Stimulated activated naive CD8-positive, alpha-beta T cell treated with anti-CD3 and anti-CD28 coated beads, Interleukin-15, Interleukin-2, amounts not matched to agents 100 ng/mL and 50 ng/mL, for 24 hours (primary cell): Measurements from ENCODE around the gene GNL3.

Experiments
- H3K27ac Mint-ChIP-seq: one replicate; pipeline ENCODE4 v1.8.0; 2021; ENCODE audit warnings: mild to moderate bottlenecking, mixed read lengths
- H3K27me3 Mint-ChIP-seq: one replicate; pipeline ENCODE4 v1.8.0; 2021; ENCODE audit warnings: mixed read lengths
- H3K36me3 Mint-ChIP-seq: one replicate; pipeline ENCODE4 v1.8.0; 2021; ENCODE audit warnings: low read depth, mixed read lengths
- H3K4me1 Mint-ChIP-seq: one replicate; pipeline ENCODE4 v1.8.0; 2021; ENCODE audit warnings: low read depth, mixed read lengths
- H3K4me3 Mint-ChIP-seq: one replicate; pipeline ENCODE4 v1.8.0; 2021; ENCODE audit warnings: mild to moderate bottlenecking, mixed read lengths
- H3K9me3 Mint-ChIP-seq: one replicate; pipeline ENCODE4 v1.8.0; 2021; ENCODE audit warnings: mixed read lengths

GNL3 gene

GRCh38 chr3:52679199-52679538 is 6.7 kb upstream of the GNL3 start:
- peaks cover 51% of the 10 kb centered on the region for H3K4me1 Mint-ChIP-seq
- no peaks in the 10 kb centered on the region for H3K9me3 Mint-ChIP-seq
- H3K27ac Mint-ChIP-seq, result peak overlapping the region; percentile 64
- no peak overlapping the region for H3K4me3 Mint-ChIP-seq
- H3K36me3 Mint-ChIP-seq, result peaks cover 62% of the 10 kb centered on the region
- no peaks in the 10 kb centered on the region for H3K27me3 Mint-ChIP-seq

- Mint-ChIP-seq H3K36me3 (peaks cover 67% of the 10 kb centered on the region), H3K27me3 (no peaks in the 10 kb centered on the region), H3K27ac (peak overlapping the region; percentile 87), H3K4me1 (peaks cover 58% of the 10 kb centered on the region), H3K4me3 (no peak overlapping the region), H3K9me3 (no peaks in the 10 kb centered on the region)
Measured at GRCh38 chr3:52679811-52680210, 6.0 kb upstream of the GNL3 start.

DNA sequence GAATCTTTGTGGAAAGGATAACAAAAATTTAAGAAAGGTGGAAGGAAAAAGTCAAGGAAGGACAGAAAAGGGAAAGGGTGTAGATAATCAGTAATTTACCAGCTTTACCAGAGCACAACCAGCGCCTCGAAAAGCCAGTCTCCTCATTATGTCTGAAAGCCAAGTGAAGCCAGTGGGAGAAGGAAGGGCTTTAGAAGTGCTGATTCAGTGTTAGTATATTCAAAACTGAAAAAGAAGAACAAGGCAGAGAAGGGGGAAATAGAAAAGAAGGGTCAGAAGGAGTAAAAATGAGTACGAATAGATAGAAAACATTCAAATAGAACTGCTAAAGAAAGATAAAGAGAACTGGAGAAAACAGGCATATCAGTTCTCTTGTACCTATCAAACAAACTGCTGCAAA is 4.2 kb upstream of the GNL3 start:
- Mint-ChIP-seq H3K27ac (peak overlapping the region; percentile 87), H3K36me3 (peaks cover 62% of the 10 kb centered on the region), H3K27me3 (no peaks in the 10 kb centered on the region), H3K9me3 (no peaks in the 10 kb centered on the region), H3K4me1 (peaks cover 67% of the 10 kb centered on the region), H3K4me3 (peak overlapping the region; percentile 59)

DNA sequence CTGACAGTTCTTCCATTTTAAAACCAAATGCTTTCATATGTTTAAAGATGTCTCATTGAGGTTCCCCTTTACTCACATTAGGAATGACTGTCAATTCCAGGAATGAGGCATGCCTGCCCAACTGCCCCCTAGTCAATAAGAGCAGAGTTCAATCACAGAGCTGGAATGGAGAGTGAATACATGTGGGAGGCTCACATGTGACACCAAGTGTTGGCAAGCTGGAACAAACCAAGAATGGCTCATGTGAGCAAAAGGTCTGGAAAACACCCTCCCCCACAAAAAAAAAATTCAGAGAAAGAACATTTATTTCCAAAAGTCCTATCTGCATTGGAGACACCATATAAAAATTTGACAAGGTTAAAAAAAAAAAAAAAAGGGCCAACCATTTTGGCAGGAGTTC is 3.8 kb upstream of the GNL3 start:
- H3K4me1 Mint-ChIP-seq, result peaks cover 68% of the 10 kb centered on the region
- no peaks in the 10 kb centered on the region for H3K9me3 Mint-ChIP-seq
- H3K4me3 Mint-ChIP-seq, result peak overlapping the region; percentile 59
- peak overlapping the region; percentile 87 for H3K27ac Mint-ChIP-seq
- no peaks in the 10 kb centered on the region for H3K27me3 Mint-ChIP-seq
- H3K36me3 Mint-ChIP-seq, result peaks cover 62% of the 10 kb centered on the region

DNA sequence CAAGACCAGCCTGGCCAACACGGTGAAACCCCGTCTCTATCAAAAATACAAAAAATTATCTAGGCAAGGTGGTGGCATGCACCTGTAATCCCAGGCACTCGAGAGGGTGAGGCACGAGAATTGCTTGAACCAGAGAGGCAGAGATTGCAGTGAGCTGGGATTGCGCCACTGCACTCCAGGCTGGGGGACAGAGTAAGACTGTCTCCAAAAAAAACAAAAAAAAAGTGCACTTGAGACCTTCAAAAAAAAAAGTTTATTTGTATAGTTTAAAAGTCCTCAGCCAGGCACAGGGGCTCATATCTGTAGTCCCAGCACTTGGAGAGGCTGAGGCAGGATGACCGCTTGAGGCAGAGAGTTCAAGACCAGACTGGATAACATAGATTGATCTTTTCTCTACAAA is 2.2 kb upstream of the GNL3 start:
- Mint-ChIP-seq H3K27me3 (no peaks in the 10 kb centered on the region), H3K27ac (peak overlapping the region; percentile 12), H3K9me3 (no peaks in the 10 kb centered on the region), H3K4me3 (no peak overlapping the region), H3K4me1 (peaks cover 84% of the 10 kb centered on the region), H3K36me3 (peaks cover 68% of the 10 kb centered on the region)

DNA sequence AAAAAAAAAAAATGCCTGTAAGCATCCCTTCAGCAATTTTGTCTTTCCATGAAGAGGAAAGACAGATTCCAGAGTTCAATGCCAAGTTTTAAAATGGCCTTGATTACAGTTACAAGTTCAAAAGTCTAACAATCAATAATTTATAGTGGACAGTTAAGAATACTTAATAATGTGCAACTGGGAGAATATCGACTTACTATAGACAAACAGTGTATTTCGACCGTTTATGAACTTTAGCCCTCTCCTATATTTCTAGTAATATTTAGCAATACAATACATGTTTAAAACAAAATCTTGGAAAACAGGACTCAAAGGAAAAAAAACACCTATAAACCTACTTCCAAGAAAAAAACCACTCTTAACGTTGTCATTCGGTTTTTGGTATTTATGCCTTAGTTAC is 1.6 kb upstream of the GNL3 start:
- peaks cover 85% of the 10 kb centered on the region for H3K4me1 Mint-ChIP-seq
- no peaks in the 10 kb centered on the region for H3K27me3 Mint-ChIP-seq
- H3K4me3 Mint-ChIP-seq, result peak overlapping the region; percentile 95
- H3K9me3 Mint-ChIP-seq, result no peaks in the 10 kb centered on the region
- peak overlapping the region; percentile 97 for H3K27ac Mint-ChIP-seq
- peaks cover 68% of the 10 kb centered on the region for H3K36me3 Mint-ChIP-seq

DNA sequence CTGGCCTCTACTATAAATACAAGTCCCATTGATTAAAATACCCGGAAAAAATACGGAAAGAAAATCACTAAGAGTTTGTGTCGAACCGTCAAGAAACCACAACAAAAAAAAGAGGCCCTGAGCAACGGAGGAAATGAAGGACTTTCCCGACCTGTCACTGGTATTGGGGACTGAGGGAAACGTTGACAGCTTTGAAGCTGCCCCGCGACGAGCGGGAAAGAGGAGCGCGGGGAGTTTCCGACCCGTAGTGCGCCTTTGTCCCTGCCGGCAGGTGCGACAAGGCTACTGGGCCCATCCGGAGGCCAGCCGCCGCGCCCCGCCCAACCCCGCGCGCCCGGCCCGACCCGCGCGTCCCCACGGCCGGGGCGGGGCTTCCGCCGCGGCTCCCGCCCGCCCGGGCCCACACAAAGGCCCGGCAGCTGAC is 535 bp upstream of the GNL3 start:
- Mint-ChIP-seq H3K9me3 (no peaks in the 10 kb centered on the region), H3K4me1 (peaks cover 86% of the 10 kb centered on the region), H3K27me3 (no peaks in the 10 kb centered on the region), H3K4me3 (peak overlapping the region; percentile 95), H3K36me3 (peaks cover 68% of the 10 kb centered on the region), H3K27ac (peak overlapping the region; percentile 97)

DNA sequence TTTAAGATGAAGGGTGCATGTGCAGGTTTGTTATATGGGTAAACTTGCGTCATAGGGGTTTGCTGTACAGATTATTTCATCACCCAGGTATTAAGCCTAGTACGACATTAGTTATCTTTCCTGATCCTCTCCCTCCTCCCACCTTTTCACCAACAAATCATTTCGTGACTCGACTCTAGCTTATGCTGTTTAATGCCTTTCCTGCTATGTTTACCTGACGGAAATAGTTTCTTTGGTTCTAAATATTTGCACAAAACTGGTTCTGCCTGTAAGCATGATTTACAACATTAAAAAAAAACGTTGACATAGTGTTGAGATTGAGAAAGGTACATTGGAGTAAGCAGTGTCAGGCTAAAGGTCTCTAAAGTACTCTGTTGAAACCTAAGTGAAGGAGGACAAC is 2.4 kb downstream of the GNL3 start:
- H3K27ac Mint-ChIP-seq, result peak overlapping the region; percentile 100
- peaks cover 85% of the 10 kb centered on the region for H3K4me1 Mint-ChIP-seq
- H3K36me3 Mint-ChIP-seq, result peaks cover 77% of the 10 kb centered on the region
- no peaks in the 10 kb centered on the region for H3K9me3 Mint-ChIP-seq
- H3K27me3 Mint-ChIP-seq, result no peaks in the 10 kb centered on the region
- peak overlapping the region; percentile 100 for H3K4me3 Mint-ChIP-seq

- H3K27me3 Mint-ChIP-seq, result no peaks in the 10 kb centered on the region
- peaks cover 82% of the 10 kb centered on the region for H3K4me1 Mint-ChIP-seq
- no peaks in the 10 kb centered on the region for H3K9me3 Mint-ChIP-seq
- peaks cover 86% of the 10 kb centered on the region for H3K36me3 Mint-ChIP-seq
- H3K4me3 Mint-ChIP-seq, result peak overlapping the region; percentile 100
- peak overlapping the region; percentile 100 for H3K27ac Mint-ChIP-seq
Measured at GRCh38 chr3:52689151-52689550, 3.3 kb downstream of the GNL3 start.

DNA sequence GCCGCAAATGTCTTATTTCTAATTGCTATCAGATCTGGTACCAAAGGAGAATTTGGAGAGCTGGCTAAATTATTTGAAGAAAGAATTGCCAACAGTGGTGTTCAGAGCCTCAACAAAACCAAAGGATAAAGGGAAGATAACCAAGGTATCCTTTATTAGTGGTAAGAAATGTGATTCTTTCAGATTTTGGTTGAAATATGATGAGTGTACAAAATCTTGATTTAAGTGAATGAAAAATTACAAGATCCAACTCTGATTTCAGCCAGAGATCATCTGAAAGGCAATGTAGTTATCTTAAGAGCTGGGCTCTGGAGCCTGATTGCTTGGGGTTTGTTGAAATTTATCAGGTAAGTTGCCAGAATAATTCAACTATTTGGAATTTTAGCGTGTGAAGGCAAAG is 4.7 kb downstream of the GNL3 start:
- H3K27me3 Mint-ChIP-seq, result no peaks in the 10 kb centered on the region
- H3K4me1 Mint-ChIP-seq, result peaks cover 84% of the 10 kb centered on the region
- peaks cover 95% of the 10 kb centered on the region for H3K36me3 Mint-ChIP-seq
- H3K9me3 Mint-ChIP-seq, result no peaks in the 10 kb centered on the region
- H3K27ac Mint-ChIP-seq, result peak overlapping the region; percentile 13
- H3K4me3 Mint-ChIP-seq, result peak overlapping the region; percentile 45

DNA sequence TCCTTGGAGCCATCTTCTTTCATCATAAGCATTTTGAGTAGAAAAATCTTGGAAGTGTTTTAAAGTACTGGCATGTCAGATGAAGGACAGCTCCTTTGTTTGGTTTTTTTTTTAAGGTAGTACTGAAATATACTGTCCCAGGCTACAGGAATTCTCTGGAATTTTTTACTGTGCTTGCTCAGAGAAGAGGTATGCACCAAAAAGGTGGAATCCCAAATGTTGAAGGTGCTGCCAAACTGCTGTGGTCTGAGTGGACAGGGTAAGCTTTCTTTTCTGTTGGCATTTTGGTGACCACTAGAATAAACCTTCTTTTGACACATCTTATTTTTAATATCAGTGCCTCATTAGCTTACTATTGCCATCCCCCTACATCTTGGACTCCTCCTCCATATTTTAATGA is 7.2 kb downstream of the GNL3 start:
- no peak overlapping the region for H3K4me3 Mint-ChIP-seq
- peak overlapping the region; percentile 64 for H3K27ac Mint-ChIP-seq
- peaks cover 72% of the 10 kb centered on the region for H3K4me1 Mint-ChIP-seq
- no peaks in the 10 kb centered on the region for H3K9me3 Mint-ChIP-seq
- H3K36me3 Mint-ChIP-seq, result peaks cover 93% of the 10 kb centered on the region
- H3K27me3 Mint-ChIP-seq, result no peaks in the 10 kb centered on the region

DNA sequence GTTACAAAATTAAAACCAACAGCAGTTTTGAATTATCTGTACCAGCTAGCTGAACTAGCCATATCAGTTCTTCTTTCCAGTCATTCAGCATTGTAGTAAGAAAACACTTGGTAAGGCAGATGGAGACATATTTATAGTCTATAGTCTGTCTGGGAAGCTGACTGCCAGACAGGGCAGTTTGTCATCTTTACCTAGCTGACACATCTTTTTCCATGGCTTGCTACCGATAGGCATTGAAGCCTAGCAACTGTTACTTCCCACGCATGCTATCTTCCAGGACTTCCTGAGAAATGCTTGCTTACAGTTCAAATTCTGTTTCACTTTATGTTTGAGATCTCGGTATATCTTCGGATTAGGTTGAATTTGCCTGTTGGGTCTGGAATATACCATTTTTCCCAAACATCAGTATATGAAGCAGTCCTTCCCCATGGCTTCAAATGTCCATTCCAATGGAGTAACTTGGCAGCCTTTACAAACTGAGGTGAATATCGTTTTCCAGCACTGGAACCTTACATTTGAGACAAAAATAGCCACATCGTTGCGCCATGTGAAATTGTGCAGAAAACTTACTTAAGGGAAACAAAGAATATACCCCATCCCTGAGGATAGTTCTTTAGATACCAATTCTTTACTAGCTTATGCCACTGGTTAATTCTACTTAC is 8.8 kb downstream of the GNL3 start:
- H3K9me3 Mint-ChIP-seq, result no peaks in the 10 kb centered on the region
- H3K4me1 Mint-ChIP-seq, result peaks cover 57% of the 10 kb centered on the region
- no peak overlapping the region for H3K4me3 Mint-ChIP-seq
- no peaks in the 10 kb centered on the region for H3K27me3 Mint-ChIP-seq
- H3K27ac Mint-ChIP-seq, result peak overlapping the region; percentile 64
- H3K36me3 Mint-ChIP-seq, result peaks cover 78% of the 10 kb centered on the region

DNA sequence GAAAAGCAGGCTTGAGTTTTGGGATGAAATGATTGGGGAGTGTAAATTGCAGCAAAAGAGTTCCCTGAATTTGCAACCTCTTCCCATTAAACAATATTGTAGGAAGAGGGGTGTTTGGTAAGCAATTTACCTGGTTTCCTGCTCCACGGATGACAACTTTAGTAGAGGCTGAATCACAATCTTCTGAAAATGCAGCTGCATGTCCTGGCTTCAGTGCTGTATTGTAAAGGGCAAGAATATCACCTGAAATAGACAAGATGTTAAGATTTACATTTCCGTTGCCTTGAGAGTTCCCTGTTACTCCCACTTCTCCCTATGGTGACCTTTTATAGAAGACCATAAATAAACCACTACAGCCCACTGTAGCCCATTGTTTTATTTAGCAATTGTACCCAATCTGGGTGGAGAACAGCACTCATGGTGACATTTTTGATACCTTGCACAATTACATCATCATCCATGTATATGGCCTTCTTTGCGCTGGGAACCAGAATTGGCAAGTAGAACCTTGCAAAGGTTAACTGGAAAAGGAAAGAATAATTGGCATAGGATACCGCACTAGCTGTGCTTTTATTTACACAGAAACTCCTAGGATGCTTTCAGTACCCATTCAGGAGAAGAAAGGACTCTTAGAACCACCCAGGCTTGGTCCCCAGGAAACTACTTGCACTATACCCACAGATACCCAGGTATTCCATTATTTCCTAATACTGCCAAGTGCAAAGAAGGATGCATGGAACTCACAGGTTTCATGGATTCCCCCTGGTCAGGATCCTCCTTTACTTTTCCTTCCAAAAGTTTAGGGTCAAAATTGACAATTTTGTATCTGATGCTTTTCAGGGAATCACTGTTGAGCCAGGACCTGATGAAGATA is 10.2 kb downstream of the GNL3 start:
- Mint-ChIP-seq H3K27ac (peak overlapping the region; percentile 31), H3K9me3 (no peaks in the 10 kb centered on the region), H3K27me3 (no peaks in the 10 kb centered on the region), H3K4me3 (no peak overlapping the region), H3K4me1 (peaks cover 43% of the 10 kb centered on the region), H3K36me3 (peaks cover 69% of the 10 kb centered on the region)

GRCh38 chr3:52696830-52697631 is 11.2 kb downstream of the GNL3 start:
- Mint-ChIP-seq H3K4me3 (no peak overlapping the region), H3K27ac (peak overlapping the region; percentile 65), H3K4me1 (peaks cover 36% of the 10 kb centered on the region), H3K36me3 (peaks cover 60% of the 10 kb centered on the region), H3K27me3 (no peaks in the 10 kb centered on the region), H3K9me3 (no peaks in the 10 kb centered on the region)

DNA sequence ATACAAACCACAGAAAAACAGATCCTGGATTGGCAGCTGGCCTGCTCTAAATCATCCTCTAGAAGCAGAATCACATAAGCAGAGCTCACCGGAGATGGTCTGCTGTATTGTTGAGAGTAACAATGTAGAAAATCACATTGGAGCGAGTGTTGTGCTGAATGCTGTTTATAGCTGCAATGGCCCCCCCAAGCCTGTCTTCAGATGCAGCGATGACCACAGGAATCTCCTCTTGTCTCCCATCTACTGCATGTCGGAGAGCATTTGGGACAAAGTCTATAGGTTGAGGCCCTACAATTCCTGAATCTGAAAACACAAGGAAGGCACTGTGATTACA is 11.8 kb downstream of the GNL3 start:
- H3K36me3 Mint-ChIP-seq, result peaks cover 57% of the 10 kb centered on the region
- H3K4me3 Mint-ChIP-seq, result no peak overlapping the region
- peaks cover 33% of the 10 kb centered on the region for H3K4me1 Mint-ChIP-seq
- H3K27ac Mint-ChIP-seq, result peak overlapping the region; percentile 65
- H3K9me3 Mint-ChIP-seq, result no peaks in the 10 kb centered on the region
- H3K27me3 Mint-ChIP-seq, result no peaks in the 10 kb centered on the region
